Prostate gland (tissue), 2 donors: ENCODE data around the gene UVRAG.

Experiments used
- CTCF ChIP-seq, 4 experiments: fragments of 200-600 bp in 2 of 4; fragments of 450-650 bp in 2 of 4; sonication (generic) in 2 of 4; IDR thresholded peaks; 1 replicate in 3 of 4; 2 replicates in 1 of 4; pipeline ENCODE4 v1.5.1; 2016 to 2019; ENCODE audit warnings: antibody characterized with exemption in 4 of 4, mild to moderate bottlenecking in 2 of 4, moderate library complexity in 2 of 4
- POLR2AphosphoS5 ChIP-seq: sonication (generic); formaldehyde crosslinking; IDR thresholded peaks from one replicate; pipeline ENCODE4 v1.6.1; 2017; ENCODE audit warnings: antibody characterized with exemption

GRCh38 chr11:75940911-75941310 is 125.9 kb downstream of the UVRAG start:
- no peak for TF ChIP-seq CTCF (IDR thresholded peaks at IDR 0.05)
- TF ChIP-seq POLR2AphosphoS5, result no peak
